Measurements from ENCODE around the gene CD244.

DNA sequence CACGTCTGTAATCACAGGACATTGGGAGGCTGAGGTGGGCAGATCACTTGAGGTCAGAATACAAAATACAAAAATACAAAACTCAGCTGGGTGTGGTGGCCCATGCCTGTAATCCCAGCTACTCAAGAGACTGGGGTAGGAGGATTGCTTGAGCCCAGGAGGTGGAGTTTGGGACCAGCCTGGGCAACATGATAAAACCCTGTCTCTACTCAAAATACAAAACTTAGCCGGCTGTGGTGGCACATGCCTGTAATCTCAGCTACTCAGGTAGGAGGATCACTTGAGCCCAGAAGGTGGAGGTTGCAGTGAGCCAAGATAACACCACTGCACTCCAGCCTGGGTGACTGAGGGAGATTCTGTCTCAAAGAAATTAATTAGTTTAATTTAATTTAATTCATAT is 28.8 kb upstream of the CD244 start:
- TF ChIP-seq, protein P1, sequence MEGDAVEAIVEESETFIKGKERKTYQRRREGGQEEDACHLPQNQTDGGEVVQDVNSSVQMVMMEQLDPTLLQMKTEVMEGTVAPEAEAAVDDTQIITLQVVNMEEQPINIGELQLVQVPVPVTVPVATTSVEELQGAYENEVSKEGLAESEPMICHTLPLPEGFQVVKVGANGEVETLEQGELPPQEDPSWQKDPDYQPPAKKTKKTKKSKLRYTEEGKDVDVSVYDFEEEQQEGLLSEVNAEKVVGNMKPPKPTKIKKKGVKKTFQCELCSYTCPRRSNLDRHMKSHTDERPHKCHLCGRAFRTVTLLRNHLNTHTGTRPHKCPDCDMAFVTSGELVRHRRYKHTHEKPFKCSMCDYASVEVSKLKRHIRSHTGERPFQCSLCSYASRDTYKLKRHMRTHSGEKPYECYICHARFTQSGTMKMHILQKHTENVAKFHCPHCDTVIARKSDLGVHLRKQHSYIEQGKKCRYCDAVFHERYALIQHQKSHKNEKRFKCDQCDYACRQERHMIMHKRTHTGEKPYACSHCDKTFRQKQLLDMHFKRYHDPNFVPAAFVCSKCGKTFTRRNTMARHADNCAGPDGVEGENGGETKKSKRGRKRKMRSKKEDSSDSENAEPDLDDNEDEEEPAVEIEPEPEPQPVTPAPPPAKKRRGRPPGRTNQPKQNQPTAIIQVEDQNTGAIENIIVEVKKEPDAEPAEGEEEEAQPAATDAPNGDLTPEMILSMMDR (IDR thresholded peaks at IDR 0.05; ENCODE audit: low read depth, low read length), result no peak
- no peak for TF ChIP-seq EZH2phosphoT487 (IDR thresholded peaks at IDR 0.05; ENCODE audit: low read depth)

All from OCI-LY3 (cell line).